ENCODE data around the gene NUP37. TPM values are rescaled to one million over a fixed set of nuclear protein-coding genes. Genes with fewer than 3 reads are reported as not detected.
"Not testable (repeated sequence)": the region's sequence is repeated elsewhere in the genome, so short reads cannot be mapped to it uniquely, and the experiment has no call there.

The NUP37 gene, protein sequence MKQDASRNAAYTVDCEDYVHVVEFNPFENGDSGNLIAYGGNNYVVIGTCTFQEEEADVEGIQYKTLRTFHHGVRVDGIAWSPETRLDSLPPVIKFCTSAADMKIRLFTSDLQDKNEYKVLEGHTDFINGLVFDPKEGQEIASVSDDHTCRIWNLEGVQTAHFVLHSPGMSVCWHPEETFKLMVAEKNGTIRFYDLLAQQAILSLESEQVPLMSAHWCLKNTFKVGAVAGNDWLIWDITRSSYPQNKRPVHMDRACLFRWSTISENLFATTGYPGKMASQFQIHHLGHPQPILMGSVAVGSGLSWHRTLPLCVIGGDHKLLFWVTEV
- 10 to 100 TPM; 15.2 to 27.7 (median 19.0) TPM for total RNA-seq

DNA sequence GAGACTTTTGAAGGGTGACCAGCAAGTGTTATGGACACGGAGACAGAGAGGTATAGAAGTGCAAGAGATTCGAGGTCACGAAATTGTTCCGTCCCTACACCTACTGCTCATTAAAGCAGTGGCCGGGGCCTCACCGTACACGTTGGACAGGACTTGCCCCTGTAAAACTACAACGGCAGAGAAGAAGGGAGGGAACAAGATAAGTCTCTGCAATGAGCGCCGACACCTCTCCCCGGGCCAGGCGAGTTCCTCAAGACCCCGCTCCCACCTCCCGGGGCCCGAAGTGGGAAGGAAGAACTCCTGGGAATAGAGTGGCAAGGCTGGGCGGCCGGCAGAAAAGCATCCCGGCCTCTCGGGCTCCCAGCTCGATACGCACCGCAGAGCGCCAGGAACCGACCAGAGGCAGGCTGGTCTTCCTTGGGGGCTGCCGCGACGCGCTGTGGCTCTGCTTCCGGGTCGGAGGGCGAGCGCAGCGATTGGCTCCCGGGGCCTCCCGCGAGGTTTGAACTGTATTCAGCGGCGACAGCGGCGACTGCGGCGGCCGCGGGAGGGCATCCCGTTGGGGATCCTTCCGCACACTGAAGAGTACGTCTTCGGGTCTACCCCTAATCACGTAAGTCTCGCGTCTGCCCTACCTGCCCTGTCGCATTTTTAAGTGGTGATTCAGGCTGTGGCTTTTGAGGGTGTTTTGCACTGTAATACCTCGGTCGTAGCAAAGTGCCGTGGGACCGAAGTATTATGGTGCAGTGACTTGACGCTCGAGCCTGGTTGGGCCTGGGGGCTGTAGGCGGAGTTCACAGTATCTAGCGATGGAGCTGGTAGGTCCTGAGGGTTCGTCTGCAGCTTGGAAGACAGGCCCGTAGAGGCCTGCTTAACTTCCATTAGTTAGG lies at the start of gene NUP37, which contains the start of gene PARPBP:
NUP37 (minus strand) TSS at position 441 of the 890 bp plus-strand sequence. CDS start 1,596 bp downstream, outside the sequence.
PARPBP (plus strand) TSS at position 510 of the 890 bp plus-strand sequence. CDS start 3,706 bp downstream, outside the sequence.
- 0 to 1% methylated on average over 4 to 21 of the region's 62 CpGs for WGBS, 2 donors (ENCODE audit: low coverage in 1 of 2)
- ATAC-seq, result peak; percentile 99

DNA sequence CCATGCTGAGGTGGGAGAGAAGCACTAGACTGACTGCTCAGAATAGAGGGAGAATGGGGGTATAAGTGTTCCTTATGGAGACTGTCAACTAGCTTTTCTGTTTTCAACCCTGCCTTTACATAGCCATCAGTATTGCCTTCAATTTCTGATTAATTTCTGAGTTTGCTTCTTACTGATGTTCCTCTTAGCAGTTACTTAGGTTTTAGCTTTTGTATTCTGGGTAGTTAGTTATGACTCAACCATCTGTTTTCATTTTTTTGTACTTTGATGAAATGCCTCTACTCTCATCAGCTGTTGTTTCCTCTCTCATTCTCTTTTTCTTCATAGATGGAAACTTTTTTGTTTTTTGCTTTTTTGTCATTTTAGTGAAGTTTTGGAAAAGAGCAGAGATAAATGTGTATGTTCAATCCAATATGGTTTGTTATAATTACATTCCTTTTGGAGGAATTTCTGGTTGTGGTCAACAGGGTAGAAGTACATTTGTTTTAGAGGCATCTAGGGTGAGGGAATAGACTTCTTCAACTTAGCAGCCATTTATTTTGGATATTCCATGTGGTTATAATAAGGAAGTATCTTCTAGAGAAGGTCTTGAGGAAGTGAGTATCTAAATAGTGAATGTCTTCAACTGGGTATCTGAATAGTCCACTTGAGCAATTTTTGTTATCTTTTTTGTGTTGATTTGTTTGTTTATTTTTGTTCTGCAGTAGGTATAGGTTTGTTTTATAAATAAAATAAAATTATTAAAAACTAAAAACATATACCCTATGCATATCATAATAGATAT lies 48.1 kb upstream of the NUP37 start:
- Histone ChIP-seq H3K36me3 (no peaks in the 10 kb centered on the region), H3K9me3 (no peaks in the 10 kb centered on the region), H3K27ac (no peak overlapping the region), H3K27me3 (no peaks in the 10 kb centered on the region), H3K4me3 (no peak overlapping the region), H3K4me1 (no peaks in the 10 kb centered on the region)
- ATAC-seq, result no peak
- no peak for TF ChIP-seq EP300 (IDR thresholded peaks at IDR 0.05)
- TF ChIP-seq POLR2AphosphoS5 (IDR thresholded peaks at IDR 0.05), result no peak
- TF ChIP-seq POLR2A (IDR thresholded peaks at IDR 0.05), result no peak
- TF ChIP-seq, protein P1, sequence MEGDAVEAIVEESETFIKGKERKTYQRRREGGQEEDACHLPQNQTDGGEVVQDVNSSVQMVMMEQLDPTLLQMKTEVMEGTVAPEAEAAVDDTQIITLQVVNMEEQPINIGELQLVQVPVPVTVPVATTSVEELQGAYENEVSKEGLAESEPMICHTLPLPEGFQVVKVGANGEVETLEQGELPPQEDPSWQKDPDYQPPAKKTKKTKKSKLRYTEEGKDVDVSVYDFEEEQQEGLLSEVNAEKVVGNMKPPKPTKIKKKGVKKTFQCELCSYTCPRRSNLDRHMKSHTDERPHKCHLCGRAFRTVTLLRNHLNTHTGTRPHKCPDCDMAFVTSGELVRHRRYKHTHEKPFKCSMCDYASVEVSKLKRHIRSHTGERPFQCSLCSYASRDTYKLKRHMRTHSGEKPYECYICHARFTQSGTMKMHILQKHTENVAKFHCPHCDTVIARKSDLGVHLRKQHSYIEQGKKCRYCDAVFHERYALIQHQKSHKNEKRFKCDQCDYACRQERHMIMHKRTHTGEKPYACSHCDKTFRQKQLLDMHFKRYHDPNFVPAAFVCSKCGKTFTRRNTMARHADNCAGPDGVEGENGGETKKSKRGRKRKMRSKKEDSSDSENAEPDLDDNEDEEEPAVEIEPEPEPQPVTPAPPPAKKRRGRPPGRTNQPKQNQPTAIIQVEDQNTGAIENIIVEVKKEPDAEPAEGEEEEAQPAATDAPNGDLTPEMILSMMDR (IDR thresholded peaks at IDR 0.05), result no peak

More for the DNA sequence above, at the start of gene NUP37, which contains the start of gene PARPBP:
- no peaks in the 10 kb centered on the region for H3K27me3 ChIP-seq
- peak within 1 kb of the TSS; percentile 67 to 97 for H3K4me3 ChIP-seq
- H3K36me3 ChIP-seq, result peaks cover 0 to 33% of the 10 kb centered on the region in 2 donors
- TF ChIP-seq EP300 (IDR thresholded peaks at IDR 0.05), result no peak
- peak; percentile 79 for TF ChIP-seq POLR2AphosphoS5 (IDR thresholded peaks at IDR 0.05)
- peak; percentile 62 to 68 for TF ChIP-seq POLR2A (IDR thresholded peaks at IDR 0.05)
- TF ChIP-seq, protein P1 (IDR thresholded peaks at IDR 0.05), result peak in 2 of 4 experiments; percentile 8 to 31
- H3K9me3 ChIP-seq, result no peaks in the 10 kb centered on the region
- peaks cover 2 to 25% (median 6%) of the 10 kb centered on the region in 3 donors for H3K4me1 ChIP-seq
- peak within 1 kb of the TSS; percentile 79 to 88 (median 85) for H3K27ac ChIP-seq

DNA sequence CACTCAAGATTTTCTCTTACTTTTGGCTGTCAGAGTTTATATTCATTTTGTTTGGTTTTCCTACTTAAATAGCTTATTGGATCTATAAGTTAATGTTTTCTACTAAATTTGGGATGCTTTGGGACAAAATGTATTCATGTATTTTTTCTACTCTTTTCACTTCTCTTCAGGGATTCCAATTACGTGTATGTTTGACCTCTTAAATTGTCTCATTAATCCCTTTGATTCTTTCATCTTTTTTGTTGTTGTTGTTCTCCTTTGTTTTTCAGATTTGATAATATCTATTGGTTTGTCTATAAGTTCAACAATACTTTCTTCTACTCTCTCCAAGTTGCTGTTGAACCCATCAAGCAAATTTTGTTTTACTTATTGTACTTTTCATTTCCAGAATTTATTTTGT lies 43.5 kb upstream of the NUP37 start:
- Histone ChIP-seq H3K4me1 (no peaks in the 10 kb centered on the region), H3K4me3 (no peak overlapping the region), H3K36me3 (no peaks in the 10 kb centered on the region), H3K27ac (no peak overlapping the region), H3K27me3 (no peaks in the 10 kb centered on the region), H3K9me3 (no peaks in the 10 kb centered on the region)
- TF ChIP-seq, protein P1 (IDR thresholded peaks at IDR 0.05), result no peak
- no peak for TF ChIP-seq POLR2A (IDR thresholded peaks at IDR 0.05)
- no peak for TF ChIP-seq EP300 (IDR thresholded peaks at IDR 0.05)
- no peak for TF ChIP-seq POLR2AphosphoS5 (IDR thresholded peaks at IDR 0.05)
- WGBS, 2 donors (ENCODE audit: low coverage in 1 of 2), result 79 to 83% methylated on average over 1 of the region's 1 CpG
- ATAC-seq, result no peak

DNA sequence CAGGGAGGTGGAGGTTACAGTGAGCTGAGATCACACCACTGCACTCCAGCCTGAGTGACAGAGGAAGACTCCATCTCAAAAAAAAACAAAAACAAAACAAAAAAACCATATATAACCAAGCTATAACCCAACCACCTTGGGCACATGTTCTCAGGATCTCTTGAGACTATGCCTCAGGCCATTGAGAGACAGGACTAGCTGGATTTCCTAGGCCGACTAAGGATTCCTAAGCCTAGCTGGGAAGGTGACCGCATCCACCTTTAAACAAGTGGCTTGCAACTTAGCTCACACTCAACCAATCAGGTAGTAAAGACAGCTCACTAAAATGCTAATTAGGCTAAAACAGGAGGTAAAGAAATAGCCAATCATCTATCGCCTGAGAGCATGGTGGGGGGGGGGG lies 35.3 kb upstream of the NUP37 start:
- H3K4me1 ChIP-seq, ATAC-seq, H3K4me3 ChIP-seq, H3K27me3 ChIP-seq, H3K36me3 ChIP-seq, H3K27ac ChIP-seq, H3K9me3 ChIP-seq: not testable (repeated sequence)
- 60 to 96% methylated on average over 1 to 3 of the region's 3 CpGs for WGBS, 2 donors (ENCODE audit: low coverage in 1 of 2)

DNA sequence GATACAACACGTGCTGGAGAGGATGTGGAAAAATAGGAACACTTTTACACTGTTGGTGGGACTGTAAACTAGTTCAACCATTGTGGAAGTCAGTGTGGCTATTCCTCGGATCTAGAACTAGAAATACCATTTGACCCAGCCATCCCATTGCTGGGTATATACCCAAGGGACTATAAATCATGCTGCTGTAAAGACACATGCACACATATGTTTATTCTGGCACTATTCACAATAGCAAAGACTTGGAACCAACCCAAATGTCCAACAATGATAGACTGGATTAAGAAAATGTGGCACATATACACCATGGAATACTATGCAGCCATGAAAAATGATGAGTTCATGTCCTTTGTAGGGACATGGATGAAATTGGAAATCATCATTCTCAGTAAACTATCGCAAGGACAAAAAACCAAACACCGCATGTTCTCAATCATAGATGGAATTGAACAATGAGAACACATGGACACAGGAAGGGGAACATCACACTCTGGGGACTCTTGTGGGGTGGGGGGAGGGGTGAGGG lies 27.2 kb upstream of the NUP37 start:
- not testable (repeated sequence) for H3K4me1 ChIP-seq, H3K9me3 ChIP-seq, H3K27me3 ChIP-seq, ATAC-seq, H3K27ac ChIP-seq, H3K36me3 ChIP-seq, H3K4me3 ChIP-seq
- WGBS, 2 donors (ENCODE audit: low coverage in 1 of 2), result 86 to 89% methylated on average over 1 to 3 of the region's 4 CpGs
